GM12892 (cell line): ENCODE measurements around the gene SOX1.

Source experiments
- POLR2A ChIP-seq: IDR thresholded peaks from 2 replicates; pipeline ENCODE4 v1.6.1; 2011; ENCODE audit warnings: low read depth, low read length, control low read depth
- POLR2AphosphoS5 ChIP-seq: IDR thresholded peaks from 2 replicates; pipeline ENCODE4 v1.6.1; 2011; ENCODE audit warnings: low read depth, low read length, control low read depth
- TAF1 ChIP-seq: IDR thresholded peaks from 2 replicates; pipeline ENCODE4 v1.6.1; 2011; ENCODE audit warnings: low read depth, mild to moderate bottlenecking, control low read depth, low read length, borderline replicate concordance

DNA sequence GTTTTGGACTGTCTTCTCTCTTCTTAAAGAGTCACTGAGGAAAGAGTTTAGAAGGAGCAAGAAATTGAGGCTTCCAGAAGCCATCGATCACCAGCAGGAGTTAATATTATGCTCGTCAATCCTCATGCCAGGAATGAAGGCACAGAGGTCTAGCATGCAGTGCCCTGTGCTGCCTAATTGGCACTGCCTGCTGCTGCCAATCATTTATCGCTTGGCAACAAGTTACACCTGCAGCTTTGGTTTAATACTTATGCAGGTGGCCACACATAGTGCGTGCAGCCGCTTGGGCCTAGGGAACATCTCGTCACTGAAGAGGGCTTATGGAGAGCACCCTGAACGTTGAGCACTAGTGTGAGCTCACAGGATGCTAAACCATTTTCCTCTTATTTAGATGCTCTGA lies 2.7 kb upstream of the SOX1 start:
- no peak for TF ChIP-seq POLR2A
- TF ChIP-seq POLR2AphosphoS5: no peak
- TF ChIP-seq TAF1: no peak
